Stimulated activated CD4-positive, alpha-beta T cell treated with anti-CD3 and anti-CD28 coated beads, Interleukin-15, amount 100 ng/mL, for 48 hours (primary cell): ENCODE results near the gene PIK3CD.
"Not testable (repeated sequence)": the region's sequence is repeated elsewhere in the genome, so short reads cannot be mapped to it uniquely, and the experiment has no call there.

Source experiments
- DNase-seq, 2 donors: peaks; one replicate each; pipeline ENCODE4 v3.0.0-alpha.2; 2020; ENCODE audit warnings: low read depth in 2 of 2

PIK3CD gene

GRCh38 chr1:9654051-9654833 is 2.7 kb downstream of the PIK3CD start:
- DNase-seq, result peak in 1 of 2 donors; percentile 31

DNA sequence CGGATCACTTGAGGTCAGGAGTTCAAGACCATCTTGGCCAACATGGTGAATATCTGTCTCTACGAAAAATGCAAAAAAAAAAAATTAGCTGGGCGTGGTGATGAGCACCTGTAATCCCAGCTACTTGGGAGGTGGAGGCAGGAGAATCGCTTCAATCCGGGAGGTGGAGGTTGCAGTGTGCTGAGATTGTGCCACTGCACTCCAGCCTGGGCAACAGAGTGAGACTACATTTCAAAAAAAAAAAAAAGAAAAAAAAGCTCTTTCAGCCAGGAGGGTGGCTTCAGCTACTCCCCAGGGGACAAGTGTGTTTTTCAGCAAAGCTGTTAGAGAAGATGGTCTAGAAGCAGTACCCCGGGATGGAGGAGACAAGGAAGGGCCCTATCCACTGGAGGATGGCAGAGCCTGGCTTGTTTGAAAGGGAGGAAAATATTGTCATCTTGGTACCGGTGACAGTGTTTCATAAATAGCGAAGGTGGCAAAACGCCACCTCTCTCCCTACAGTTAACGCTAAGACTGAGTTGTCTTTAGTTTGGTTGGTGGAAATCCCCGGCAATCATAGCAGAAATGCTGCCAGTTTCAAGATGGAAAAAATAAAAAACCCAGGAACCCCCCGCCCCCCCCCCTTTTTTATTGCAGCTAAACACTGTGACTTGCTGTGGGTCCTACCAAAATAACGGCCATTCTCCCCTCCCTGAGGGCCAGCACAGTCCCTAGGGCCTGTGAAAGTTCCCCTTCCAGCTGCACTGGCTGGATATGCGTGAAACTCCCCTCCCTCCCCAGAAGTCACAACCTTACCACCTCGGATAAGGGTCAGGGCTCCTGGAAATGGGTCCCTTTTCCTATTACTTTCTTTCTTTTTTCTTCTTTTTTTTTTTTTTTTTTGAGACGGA is 3.5 kb downstream of the PIK3CD start:
- DNase-seq, result peak in 1 of 2 donors; percentile 51

DNA sequence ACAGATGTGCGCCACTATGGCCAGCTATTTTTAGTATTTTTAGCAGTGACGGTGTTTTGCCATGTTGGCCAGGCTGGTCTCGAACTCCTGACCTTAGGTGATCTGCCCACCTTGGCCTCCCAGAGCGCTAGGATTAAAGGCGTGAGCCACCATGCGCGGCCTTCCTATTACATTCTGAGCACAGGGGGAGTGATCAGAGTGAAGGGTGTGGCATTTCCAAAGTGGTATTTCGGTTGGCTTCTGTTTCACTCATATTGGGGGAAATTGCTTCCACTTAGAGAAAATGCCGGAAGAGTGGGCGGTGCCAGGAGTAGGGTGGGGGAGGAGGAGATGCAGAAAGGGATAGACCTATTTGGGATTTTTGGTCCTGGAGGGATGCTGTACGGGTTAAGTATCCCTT is 4.3 kb downstream of the PIK3CD start:
- DNase-seq, result no peak

GRCh38 chr1:9657521-9658032 is 6.0 kb downstream of the PIK3CD start:
- DNase-seq, result no peak

GRCh38 chr1:9658199-9658598 is 6.7 kb downstream of the PIK3CD start:
- no peak for DNase-seq

DNA sequence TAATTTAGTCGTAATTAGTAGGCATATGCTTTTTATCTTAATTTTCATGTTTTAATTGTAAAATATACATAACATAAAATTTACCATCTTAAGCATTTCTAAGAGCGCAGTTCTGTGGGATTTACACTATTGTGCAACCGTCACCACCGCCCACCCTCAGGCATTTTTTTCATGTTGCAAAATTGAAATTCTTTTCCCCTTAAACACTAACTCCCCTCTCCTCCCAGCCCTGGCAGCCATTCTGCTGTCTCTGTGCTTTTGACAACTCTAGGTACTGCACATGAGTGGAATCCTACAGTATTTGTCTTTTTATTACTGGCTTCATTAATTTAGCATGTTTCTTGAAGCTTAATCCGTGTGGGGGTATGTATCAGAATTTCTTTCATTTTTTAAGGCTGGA is 7.8 kb downstream of the PIK3CD start:
- DNase-seq, result no peak

DNA sequence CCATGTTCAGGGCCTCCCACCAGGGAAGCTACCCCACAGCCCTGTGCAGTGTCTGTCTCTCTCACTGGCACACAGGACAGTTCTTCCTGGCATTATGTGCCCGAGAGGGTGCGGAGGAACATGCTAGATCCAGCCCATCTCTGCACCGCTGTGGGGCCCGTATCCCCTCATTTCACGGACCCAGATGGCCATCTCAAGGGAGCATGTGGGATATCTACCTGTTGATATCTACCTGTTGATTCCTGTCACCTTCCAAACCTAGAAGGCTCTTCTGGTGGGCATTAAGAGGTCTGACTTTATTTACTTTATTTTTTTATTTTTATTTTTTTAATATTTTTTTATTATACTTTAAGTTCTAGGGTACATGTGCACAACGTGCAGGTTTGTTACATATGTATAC is 11.7 kb downstream of the PIK3CD start:
- no peak for DNase-seq

DNA sequence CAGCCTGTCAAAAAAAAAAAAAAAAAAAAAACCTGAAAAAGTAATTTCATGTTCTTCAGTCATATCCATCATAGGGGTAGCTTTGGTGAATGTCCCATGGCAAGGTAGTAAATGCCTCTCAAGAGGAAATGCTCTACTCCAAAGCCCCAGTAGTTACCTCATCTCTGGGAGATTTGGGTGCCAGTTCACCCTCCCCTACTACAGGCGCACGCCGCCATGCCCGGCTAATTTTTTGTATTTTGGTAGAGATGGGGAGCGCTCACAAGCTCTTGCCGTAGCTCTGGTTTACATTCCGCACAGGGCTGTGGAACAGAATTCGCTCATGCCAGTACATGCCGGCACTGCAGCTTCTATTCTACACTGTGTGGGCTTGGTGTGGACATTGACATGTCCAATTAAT is 13.7 kb downstream of the PIK3CD start:
- DNase-seq, result no peak

- no peak for DNase-seq
Observed at GRCh38 chr1:9668080-9668479, 16.5 kb downstream of the PIK3CD start.

- no peak for DNase-seq
Observed at GRCh38 chr1:9670085-9670484, 18.6 kb downstream of the PIK3CD start.

GRCh38 chr1:9671377-9672140 is 20.0 kb downstream of the PIK3CD start:
- no peak for DNase-seq

- DNase-seq, result no peak
Observed at GRCh38 chr1:9672444-9672843, 20.9 kb downstream of the PIK3CD start.

GRCh38 chr1:9675393-9675792 is 23.9 kb downstream of the PIK3CD start:
- DNase-seq, result no peak

DNA sequence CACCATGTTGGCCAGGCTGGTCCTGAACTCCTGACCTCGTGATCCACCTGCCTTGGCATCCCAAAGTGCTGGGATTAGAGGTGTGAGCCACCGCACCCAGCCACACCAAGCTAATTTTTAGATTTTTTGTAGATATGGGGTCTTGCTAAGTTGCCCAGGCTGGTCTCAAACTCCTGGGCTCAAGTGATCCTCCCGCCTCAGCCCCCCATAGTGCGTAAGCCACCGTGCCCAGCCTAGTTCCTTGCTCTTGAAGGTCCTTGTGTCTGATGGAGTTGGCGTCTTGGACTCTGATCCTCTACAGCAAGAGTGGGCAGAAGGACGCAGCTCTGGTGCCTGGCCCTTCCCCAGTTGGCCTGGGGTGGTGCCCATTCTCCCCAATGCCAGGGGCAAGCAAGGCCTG is 24.6 kb downstream of the PIK3CD start:
- not testable (repeated sequence) for DNase-seq

GRCh38 chr1:9676815-9677393 is 25.4 kb downstream of the PIK3CD start:
- DNase-seq, result no peak

DNA sequence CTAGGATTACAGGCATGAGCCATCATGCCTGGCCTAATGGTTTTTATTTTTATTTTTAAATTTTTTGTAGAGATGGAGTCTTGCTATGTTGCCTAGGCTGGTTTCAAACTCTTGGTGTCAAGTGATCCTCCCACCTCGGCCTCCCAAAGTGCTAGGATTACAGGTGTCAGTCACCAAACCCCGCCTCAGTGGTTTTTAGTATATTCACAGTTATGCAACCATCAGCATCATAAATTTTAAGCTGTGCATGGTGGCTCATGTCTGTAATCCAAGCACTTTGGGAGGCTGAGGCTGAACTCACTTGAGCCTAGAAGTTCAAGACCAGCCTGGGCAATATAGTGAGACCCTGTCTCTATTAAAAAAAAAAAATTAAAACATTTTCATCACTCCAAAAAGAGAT is 28.6 kb downstream of the PIK3CD start:
- DNase-seq, result no peak

DNA sequence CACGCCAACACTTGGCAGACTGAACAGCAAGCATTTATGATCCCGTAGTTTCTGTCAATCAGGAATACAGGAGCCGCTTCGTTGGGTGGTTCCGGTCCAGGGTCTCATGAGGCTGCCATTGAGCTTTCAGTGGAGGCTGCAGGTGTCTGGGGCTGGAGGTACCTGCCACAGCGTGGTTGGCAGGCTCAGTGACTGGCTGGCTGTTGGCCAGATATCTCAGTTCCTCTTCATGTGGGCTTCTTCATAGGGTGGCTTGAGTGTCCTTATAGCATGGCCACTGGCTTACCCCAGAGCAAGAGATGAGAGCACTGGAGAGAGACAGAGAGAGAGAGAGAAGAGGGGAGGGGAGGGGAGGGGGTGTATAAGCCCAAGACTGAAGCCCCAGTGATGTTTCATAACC is 29.3 kb downstream of the PIK3CD start:
- no peak for DNase-seq

- DNase-seq, result no peak
Observed at GRCh38 chr1:9684801-9685200, 33.3 kb downstream of the PIK3CD start.

DNA sequence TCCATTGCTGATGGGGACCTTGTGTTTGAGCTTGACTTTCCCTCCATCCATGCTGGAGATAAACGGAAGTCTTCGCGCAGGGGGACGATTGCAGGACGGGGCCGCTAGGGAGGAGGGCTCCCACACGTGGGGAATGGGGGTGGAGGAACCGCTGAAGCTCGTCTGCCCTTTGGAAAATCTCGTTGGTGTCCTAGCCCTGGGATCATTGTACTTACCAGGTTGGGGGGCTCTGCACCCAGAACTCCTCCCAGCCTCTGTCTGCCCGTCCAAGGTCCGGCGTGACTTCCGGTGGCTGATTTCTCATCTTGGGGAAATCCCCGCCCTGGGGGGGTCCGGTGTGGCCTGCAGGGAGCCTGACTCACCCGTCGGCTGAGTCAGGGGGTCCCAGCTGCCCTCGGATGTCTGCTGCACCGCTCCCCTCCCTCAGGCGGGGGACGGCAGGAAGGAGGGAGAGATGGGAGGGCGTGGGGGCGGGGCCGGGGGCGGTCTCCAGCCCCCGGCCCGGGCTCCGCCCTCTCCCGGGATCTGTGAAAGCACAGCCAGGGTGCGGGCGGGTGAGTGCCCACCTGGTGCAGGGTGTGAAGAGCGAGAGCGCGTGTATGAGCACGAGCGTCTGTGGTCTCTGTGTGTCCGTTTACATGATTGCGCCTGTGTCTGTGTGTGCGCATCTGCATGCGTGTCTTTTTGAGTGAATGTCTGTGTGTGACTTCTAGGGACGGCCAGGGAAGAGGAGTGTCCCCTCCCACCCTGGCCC is 35.8 kb downstream of the PIK3CD start:
- peak in 1 of 2 donors; percentile 49 for DNase-seq

GRCh38 chr1:9687874-9688582 is 36.5 kb downstream of the PIK3CD start:
- DNase-seq, result no peak
